GM12865 (cell line): ENCODE data around the gene SEC23A.
A peak's percentile ranks its signal among the peaks of the same experiment; 100 is the strongest.
"Not testable (repeated sequence)": the region's sequence is repeated elsewhere in the genome, so short reads cannot be mapped to it uniquely, and the experiment has no call there.

Experiments used
- DNase-seq: peaks from one replicate; pipeline ENCODE4 v3.0.0; 2010; ENCODE audit warnings: low read depth
- H3K4me3 ChIP-seq: 2 replicates; pipeline ENCODE4 v1.5.1; 2011; ENCODE audit warnings: mild to moderate bottlenecking, low read depth, low read length, control low read depth
- CTCF ChIP-seq: IDR thresholded peaks from 2 replicates; pipeline ENCODE4 v1.5.1; 2011; ENCODE audit warnings: low read length, control low read depth, low read depth, inconsistent platforms; ENCODE audit not compliant: insufficient read depth; ENCODE audit errors: missing control alignments

The SEC23A gene

DNA sequence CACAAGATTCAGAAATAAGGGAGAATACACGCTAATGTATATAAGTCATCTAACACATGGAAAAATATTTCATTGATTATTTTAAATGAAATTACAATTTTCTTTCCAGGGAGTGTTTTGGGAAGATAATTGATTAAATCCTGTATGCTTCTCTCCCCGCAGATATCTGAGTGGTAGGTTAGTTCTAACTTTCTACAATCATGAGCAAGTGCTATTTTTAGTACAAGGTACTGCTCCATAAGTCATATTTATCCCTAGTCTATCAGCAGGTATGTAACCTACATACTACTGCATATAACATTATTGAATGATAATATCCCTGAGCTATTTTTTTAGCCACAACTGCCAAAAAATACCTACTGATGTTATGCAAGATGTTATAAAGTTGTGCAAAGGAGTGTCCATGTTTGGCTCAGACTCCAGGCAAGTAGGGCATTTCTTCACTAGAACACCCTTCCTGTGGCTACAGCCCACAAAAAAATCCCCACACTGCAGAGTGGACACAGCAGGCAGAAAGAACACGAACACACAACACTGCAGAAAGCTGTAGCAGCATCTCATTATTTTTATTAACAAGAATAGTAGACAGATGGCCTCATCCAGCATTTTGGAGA is 87.0 kb downstream of the SEC23A start:
- no peak overlapping the region for H3K4me3 ChIP-seq
- TF ChIP-seq CTCF: no peak
- no peak for DNase-seq

DNA sequence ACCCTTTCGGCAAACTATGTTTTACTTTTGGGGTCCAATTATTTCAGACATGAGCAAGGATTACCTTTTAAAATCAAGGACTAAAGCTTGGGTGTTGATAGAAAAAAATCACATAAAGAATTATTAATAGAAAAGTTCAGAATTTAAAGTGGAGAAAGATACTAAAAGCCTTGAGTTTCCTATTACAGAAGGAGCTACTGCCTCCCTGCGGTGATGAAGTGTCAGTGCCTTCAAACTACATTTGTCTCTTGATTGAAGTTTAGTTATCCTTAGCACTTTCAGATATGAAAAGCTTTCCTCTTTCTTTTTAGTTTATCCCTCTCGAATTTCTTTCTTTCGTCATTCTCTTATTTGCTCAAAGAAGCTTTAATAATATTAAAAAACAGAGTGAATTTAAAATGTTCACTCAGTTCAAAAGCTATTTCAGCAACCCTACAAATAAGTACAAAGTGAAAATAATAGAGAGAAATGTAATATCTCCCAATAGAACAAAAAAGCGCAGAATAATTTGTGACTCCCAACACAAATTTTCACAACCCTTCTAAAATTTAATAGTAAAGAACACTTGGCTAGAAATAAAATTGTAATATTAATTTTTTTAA is 87.6 kb downstream of the SEC23A start:
- H3K4me3 ChIP-seq: no peak overlapping the region
- peak; percentile 61 for DNase-seq
- TF ChIP-seq CTCF: peak; percentile 72

GRCh38 chr14:39014460-39014859 is 88.6 kb downstream of the SEC23A start:
- DNase-seq: no peak
- TF ChIP-seq CTCF: no peak
- no peak overlapping the region for H3K4me3 ChIP-seq

DNA sequence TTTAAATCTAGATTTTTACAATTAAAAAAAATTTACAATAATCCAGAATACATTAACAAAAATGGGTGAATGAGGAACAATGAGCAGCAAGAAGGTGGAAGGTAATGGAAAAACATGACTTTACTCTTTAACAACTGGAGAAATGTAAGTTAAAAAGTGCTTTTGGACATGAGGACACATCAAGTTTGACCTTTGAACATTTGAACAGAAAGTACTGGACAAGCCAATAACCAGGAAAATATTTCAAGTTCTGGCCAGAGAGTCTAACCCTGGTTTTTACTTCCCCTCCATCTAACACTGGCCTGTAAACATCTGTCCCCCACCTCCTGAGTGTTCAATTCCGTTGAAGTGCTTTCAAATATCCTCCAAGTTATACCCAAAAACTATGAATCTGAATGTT is 94.1 kb downstream of the SEC23A start:
- not testable (repeated sequence) for DNase-seq, H3K4me3 ChIP-seq

DNA sequence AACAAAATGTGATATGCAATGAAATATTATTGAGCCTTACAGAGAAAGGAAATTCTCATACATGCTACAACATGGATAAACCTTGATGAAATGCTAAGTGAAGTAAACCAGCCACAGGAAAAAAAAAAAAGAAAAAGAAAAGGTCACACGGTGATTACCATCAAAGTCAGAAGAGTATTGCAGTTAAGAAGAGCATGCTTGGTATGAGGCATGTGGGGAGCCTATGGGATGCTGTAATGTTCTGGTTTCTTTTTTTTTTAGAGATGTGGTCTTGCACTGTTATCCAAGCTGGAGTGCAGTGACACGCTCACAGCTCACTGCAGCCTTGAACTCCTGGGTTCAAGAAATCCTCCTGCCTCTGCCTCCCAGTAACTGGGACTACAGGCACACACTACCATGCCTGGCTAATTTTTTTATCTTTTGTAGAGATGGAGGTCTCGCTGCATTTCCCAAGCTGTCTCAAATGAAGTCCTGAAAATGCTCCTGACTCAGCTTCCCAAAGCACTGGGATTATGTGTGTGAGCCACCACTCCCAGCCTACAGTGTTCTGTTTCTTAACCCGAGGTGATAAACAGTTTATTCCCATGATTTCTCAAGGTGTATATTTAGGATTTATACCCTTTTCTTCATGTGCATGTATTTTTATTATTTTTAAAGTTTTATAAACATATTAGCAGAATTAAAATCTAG is 96.2 kb downstream of the SEC23A start:
- H3K4me3 ChIP-seq: no peak overlapping the region
- DNase-seq: no peak
- no peak for TF ChIP-seq CTCF

DNA sequence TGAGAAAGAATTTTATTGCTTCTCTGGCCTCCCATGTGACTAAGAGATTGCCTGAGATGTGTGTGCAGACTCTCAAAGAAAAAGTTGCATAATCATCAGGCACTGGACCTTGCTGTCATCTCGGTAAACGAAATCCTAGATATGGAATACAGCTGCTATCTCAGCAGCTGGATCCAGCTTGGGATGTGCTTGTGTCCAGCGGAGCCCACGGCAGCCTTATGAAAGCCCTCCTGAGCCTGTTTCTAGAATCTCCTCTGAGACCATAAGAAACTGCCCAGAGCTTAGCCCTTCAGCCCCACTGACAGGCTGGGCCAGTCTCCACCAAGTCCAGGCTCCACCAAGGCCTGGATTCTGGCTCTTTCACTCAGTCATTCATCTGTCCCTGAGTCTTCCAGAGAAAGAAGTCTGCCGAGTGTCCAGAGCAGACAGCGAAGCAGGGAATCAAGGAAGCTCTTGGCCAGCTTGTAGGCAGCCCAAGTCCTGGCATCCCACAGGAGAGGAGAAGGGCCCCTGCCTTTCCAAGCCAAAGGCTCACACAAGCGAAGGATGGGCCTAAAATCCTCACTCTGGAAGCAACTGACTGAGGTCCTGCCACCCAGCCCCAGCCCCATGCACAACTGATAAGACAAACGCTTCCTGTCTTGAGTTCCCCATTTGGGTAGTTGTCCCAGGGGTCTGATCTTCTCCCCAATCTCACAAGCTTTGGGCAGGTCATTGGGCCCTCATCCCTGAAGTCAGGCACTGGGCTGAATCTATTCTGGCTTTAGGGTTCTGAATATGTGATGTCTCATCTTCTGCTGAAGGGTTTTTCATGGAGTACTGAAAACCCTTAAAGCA is 97.8 kb downstream of the SEC23A start:
- no peak overlapping the region for H3K4me3 ChIP-seq
- no peak for DNase-seq
- no peak for TF ChIP-seq CTCF

- DNase-seq: no peak
- no peak for TF ChIP-seq CTCF
- no peak overlapping the region for H3K4me3 ChIP-seq
Measured at GRCh38 chr14:38999949-39000348, 103.1 kb downstream of the SEC23A start.
